GM12874 (cell line): ENCODE results near the gene TAL1.

Experiments used
- TF ChIP-seq, protein P1 (sequence below): IDR thresholded peaks from 2 replicates; pipeline ENCODE4 v1.5.1; 2011; ENCODE audit warnings: low read depth, mild to moderate bottlenecking, control low read depth, low read length, moderate library complexity; ENCODE audit not compliant: insufficient read depth

TAL1 gene

DNA sequence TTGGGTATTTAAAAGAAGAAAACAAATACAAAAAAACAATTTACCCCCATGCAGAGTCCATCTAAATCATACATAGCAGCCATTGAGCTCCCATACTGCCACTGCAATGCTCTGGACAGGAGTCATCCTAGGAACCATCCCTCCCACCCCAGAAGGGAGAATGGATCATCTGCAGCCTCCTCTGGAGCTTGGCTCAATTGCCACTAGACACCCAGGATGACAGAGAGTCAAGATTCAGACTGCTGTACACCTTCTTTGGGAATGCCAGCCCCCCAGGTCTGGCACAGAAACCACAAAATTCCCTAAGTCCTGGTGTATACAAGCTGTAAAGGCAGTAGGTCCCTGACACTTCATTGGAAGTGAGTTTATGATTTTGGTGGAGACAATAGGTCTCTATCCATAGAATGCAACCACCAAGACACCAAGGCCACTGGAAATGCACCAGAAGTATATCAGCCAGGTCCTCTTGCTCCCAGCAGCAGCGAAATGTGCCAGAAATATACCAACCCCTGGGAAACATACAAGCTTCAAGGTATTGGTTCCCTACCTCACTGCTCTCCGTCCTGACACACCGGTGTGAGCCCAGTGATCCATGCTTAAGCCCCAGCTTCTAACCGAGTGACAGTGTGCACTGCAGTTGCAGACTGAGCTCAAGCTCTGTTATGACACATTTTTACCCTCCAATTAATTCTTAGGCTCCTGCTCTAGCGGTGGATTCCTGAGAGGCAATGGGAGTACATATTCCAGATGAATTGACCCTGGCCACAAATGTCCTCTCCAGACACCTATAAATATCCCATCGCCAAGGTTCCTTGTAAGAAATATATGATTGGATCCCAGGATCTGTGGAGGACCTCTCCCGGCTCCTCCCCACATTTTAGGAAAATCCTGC, 4.4 kb downstream of the TAL1 start:
- TF ChIP-seq, protein P1, sequence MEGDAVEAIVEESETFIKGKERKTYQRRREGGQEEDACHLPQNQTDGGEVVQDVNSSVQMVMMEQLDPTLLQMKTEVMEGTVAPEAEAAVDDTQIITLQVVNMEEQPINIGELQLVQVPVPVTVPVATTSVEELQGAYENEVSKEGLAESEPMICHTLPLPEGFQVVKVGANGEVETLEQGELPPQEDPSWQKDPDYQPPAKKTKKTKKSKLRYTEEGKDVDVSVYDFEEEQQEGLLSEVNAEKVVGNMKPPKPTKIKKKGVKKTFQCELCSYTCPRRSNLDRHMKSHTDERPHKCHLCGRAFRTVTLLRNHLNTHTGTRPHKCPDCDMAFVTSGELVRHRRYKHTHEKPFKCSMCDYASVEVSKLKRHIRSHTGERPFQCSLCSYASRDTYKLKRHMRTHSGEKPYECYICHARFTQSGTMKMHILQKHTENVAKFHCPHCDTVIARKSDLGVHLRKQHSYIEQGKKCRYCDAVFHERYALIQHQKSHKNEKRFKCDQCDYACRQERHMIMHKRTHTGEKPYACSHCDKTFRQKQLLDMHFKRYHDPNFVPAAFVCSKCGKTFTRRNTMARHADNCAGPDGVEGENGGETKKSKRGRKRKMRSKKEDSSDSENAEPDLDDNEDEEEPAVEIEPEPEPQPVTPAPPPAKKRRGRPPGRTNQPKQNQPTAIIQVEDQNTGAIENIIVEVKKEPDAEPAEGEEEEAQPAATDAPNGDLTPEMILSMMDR, result no peak

DNA sequence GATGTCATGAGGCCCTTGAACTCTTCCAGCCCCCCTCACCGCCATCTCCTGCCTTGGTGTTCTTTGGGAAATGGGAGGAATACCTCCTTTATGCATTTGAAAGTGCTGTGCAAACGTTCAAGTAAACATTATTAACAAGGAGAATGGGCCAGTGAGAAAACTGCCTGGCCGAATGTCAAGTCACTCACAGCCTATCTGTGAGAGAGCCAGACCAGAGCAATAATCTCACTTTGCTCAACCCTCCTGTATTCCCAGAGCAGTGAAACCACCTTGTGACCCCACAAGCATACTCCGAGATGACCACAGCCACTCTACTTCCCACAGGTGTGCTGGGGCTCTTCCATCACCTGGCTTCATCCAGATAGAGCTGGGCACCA, 5.2 kb downstream of the TAL1 start:
- TF ChIP-seq, protein P1, result no peak

DNA sequence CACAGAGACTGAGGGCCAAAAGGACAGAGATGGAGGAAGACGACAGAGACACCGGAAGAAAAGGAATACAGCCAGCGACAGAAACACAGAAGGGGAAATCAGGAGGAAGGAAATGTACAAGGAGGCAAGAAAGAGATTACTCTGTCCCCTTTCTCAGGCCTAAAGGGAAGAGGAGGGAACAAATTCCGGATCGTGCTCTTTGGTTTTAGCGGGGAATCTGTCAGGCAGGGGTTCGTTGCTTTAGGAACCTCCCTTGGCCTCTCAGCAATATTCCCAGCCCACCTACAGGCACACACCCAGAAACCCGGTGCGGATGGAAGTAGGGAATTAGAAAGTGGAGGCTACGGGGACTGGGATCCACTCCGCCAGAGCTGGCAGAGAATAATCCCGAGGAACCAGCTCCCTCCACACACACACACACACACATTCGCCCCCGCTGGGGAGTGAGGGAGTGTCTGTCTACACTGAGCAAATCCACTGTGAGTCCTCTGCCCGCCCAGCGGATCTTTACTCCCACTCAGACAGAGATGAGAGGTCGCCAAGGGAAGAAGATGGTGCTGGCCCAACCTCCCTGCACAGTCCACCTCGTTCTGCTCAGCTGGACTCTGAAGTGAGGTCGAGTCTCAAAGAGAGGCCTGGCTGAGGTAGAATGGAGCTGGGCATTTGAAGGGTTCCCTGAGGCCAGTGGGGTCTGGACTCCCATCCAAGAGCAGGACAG, 5.7 kb downstream of the TAL1 start:
- TF ChIP-seq, protein P1, result no peak

DNA sequence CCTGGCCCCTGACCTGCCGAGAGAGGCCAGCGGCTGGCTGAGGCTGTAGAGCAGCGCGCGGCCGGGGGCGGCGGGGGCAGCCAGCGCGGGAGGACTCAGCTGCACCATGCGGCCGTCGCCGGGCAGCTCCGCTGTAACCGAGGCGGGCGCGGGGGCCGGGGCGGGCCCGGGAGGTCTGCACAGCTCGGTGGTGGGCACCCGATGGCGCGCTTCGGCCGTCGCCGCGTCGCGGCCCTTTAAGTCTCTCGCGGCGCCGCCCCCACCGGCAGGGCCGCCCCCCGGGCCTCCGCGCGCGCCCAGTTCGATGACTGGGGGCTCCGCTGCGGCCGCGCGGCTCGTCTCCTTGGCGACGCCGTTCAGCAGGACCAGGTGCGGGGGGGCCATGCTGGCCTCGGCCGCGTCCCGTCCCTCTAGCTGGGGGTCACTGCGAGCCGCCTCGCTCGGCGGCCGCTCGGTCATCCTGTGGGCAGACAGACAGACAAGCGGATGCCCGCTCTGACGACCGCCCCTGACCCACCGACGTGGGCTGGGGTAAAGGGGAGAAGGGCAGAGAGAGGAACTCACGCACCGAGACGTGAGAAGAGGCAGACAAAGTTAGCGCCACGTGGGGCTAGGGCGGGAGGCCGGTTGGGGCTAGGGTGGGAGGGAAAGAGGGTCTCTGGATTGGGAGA, 6.5 kb downstream of the TAL1 start:
- TF ChIP-seq, protein P1, result no peak

DNA sequence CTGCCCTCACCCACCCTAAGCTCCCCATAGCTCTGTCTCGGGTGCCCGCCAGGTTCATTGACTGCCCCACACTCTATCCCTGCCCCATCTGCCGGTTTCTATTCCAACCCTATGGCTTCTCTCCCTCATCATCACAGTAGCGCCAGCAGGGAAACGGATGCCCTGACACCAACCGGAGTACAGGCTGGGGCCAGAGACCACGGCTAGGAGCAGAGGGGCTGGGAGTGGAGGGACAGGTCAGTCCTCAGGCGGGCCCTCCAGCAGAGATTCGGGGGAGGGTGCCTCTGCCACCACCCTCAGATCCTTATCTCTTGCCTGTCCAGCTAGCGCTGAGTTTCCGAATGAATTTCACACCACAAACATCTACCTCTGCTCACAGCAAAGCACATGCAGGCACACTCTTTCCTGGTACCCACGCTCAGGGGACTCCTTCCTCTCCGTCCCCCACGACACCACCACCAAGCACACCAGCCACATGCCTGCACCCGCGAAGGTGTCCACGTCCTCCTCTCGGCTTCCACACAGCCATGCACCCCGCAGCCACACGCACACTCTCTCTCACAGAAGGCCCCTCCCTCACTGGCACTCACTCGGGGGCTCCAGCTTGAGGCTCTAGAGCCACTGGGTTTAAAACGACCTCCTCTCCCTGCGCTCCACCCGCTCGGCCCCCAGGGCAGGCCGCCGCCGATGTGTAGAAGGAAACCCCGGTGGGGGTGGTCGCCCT, 7.2 kb downstream of the TAL1 start:
- TF ChIP-seq, protein P1, result no peak

DNA sequence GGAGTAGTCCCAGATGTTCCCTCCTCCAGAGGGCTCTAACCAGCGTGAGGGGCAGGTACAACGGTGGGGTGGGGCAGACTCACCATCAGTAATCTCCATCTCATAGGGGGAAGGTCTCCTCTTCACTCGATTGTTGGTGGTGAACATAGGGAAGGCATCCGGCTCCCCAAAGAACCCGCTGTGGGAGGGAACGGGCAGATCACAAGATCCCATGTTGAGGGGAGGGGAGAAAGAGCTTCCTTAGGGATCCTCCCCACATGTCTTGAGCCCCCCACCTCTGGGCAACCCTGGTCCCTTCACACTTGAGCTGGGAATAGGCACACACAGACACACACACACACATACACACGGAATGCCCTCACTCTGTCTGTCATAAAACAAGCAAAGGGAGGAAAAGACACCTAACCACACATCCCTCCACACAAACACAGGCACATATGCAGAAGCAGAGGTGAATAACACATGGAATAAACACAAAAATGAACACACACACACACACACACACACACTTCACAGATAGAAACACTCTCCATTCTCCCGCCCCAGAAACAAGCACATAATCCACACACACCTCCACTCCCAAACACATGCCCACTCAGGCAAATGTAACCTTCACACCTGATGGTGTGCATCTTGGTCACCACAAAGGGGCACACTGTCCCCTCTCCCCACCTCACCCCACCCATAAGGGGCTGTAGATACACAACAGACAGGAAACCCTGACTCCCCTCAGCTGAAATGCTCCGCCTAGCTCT, 7.9 kb downstream of the TAL1 start:
- TF ChIP-seq, protein P1, result no peak
